Measurements from ENCODE around the gene BAZ2B.

DNA sequence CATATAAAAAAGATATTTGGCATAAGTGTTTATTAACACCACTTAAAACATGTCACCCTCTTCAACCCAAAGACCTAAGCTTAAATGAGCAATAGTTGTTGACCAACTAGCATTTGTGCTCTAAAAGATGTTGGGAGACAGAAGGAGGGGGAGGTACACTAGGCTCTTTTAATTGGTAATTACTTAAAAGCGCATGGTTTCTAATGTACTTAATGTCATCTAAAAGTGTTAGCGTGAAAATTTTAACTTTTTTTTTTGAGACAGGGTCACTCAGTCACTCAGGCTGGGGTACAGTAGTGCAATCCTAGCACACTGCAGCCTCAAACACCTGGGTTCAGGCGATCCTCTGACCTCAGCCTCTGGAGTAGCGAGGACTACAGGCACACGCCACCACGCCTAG is 335.3 kb downstream of the BAZ2B start:
- TF ChIP-seq POLR2A (IDR thresholded peaks at IDR 0.05; ENCODE audit: low read length) (no peak), GATA1 (IDR thresholded peaks at IDR 0.05; ENCODE audit: low read depth, low read length) (no peak)

Data from erythroblast (primary cell).